SU-DHL-6 (cell line): ENCODE measurements around the gene NUP85.

ENCODE experiments used
- H2AFZ ChIP-seq: fragments of 200-600 bp; sonication (generic); 2 replicates; pipeline ENCODE4 v1.6.1; 2014; ENCODE audit warnings: low read depth, mild to moderate bottlenecking, moderate library complexity, mixed read lengths, antibody characterized with exemption, low read length; ENCODE audit not compliant: severe bottlenecking
- H3F3A ChIP-seq: fragments of 200-600 bp; shearing (Covaris generic); 2 replicates; pipeline ENCODE4 v1.6.0; 2016; ENCODE audit warnings: antibody characterized with exemption, mild to moderate bottlenecking; ENCODE audit not compliant: insufficient read depth
- H3K27ac ChIP-seq: fragments of 200-600 bp; sonication (generic); 2 replicates; pipeline ENCODE4 v1.5.1; 2016; ENCODE audit warnings: low read depth, mild to moderate bottlenecking, low read length, moderate library complexity, mixed read lengths
- H3K27me3 ChIP-seq: fragments of 200-600 bp; sonication (generic), shearing (Covaris generic); 2 replicates; pipeline ENCODE4 v1.6.0; 2014; ENCODE audit warnings: mild to moderate bottlenecking, low read length
- H3K36me3 ChIP-seq: fragments of 200-600 bp; sonication (generic); 2 replicates; pipeline ENCODE4 v1.6.1; 2014; ENCODE audit warnings: mild to moderate bottlenecking, low read length, mixed read lengths
- H3K4me2 ChIP-seq: fragments of 300-600, 200-600 bp; shearing (Covaris generic), sonication (generic); 2 replicates; pipeline ENCODE4 v1.6.0; 2014; ENCODE audit warnings: low read length, low read depth, mild to moderate bottlenecking; ENCODE audit not compliant: poor library complexity, severe bottlenecking
- H3K4me3 ChIP-seq: fragments of 200-600 bp; sonication (generic); 2 replicates; pipeline ENCODE4 v1.5.1; 2014; ENCODE audit warnings: antibody characterized with exemption, low read length, mild to moderate bottlenecking, mixed read lengths; ENCODE audit not compliant: insufficient read depth, poor library complexity, severe bottlenecking
- H3K79me2 ChIP-seq: fragments of 200-600 bp; sonication (generic); 2 replicates; pipeline ENCODE4 v1.6.1; 2014; ENCODE audit warnings: mild to moderate bottlenecking, low read length, moderate library complexity; ENCODE audit not compliant: insufficient read depth
- H3K9ac ChIP-seq: fragments of 200-600 bp; sonication (generic); 2 replicates; pipeline ENCODE4 v1.7.0; 2014; ENCODE audit warnings: mild to moderate bottlenecking, low read length
- H3K9me2 ChIP-seq: fragments of 200-600 bp; sonication (generic); replicated peaks from 2 replicates; pipeline ENCODE4 v1.6.1; 2014; ENCODE audit warnings: low read length; ENCODE audit not compliant: insufficient read depth
- H3K9me3 ChIP-seq: fragments of 200-600 bp; sonication (generic); 2 replicates; pipeline ENCODE4 v1.6.1; 2014; ENCODE audit warnings: low read length, mixed read lengths; ENCODE audit not compliant: insufficient read depth
- H4K20me1 ChIP-seq: fragments of 200-600 bp; sonication (generic); 2 replicates; pipeline ENCODE4 v1.6.1; 2014; ENCODE audit warnings: low read depth, mild to moderate bottlenecking, antibody characterized with exemption, low read length, moderate library complexity, mixed read lengths
- CTCF ChIP-seq: fragments of 200-600 bp; sonication (generic); IDR thresholded peaks from one replicate; pipeline ENCODE4 v1.5.1; 2017; ENCODE audit warnings: antibody characterized with exemption, mild to moderate bottlenecking, low read length, moderate library complexity; ENCODE audit not compliant: insufficient read depth, poor library complexity, severe bottlenecking
- EZH2phosphoT487 ChIP-seq: fragments of 200-600 bp; sonication (generic), shearing (Covaris generic); conservative IDR thresholded peaks from 2 replicates; pipeline ENCODE4 v1.6.1; 2018; ENCODE audit warnings: mild to moderate bottlenecking, antibody characterized with exemption, low read length, moderate library complexity, mixed read lengths

The NUP85 gene

GRCh38 chr17:75263055-75263454, 57.6 kb downstream of the NUP85 start:
- Histone ChIP-seq H3K9me3 (no peaks in the 10 kb centered on the region), H3F3A (no peaks in the 10 kb centered on the region), H2AFZ (no peak overlapping the region), H3K79me2 (peaks cover 48% of the 10 kb centered on the region), H3K36me3 (no peaks in the 10 kb centered on the region), H3K27me3 (no peaks in the 10 kb centered on the region), H3K4me3 (peak overlapping the region; percentile 56), H3K9ac (peak overlapping the region; percentile 83), H3K9me2 (no peaks in the 10 kb centered on the region), H4K20me1 (no peaks in the 10 kb centered on the region), H3K4me2 (peak overlapping the region; percentile 71), H3K27ac (no peak overlapping the region)
- TF ChIP-seq EZH2phosphoT487 (no peak), CTCF (no peak)

- Histone ChIP-seq H3K9me3 (no peaks in the 10 kb centered on the region), H3K27ac (no peak overlapping the region), H3F3A (peaks cover 9% of the 10 kb centered on the region), H3K4me3 (no peak overlapping the region), H3K4me2 (no peak overlapping the region), H3K9me2 (no peaks in the 10 kb centered on the region), H3K36me3 (no peaks in the 10 kb centered on the region), H3K9ac (no peak overlapping the region), H3K27me3 (no peaks in the 10 kb centered on the region), H4K20me1 (no peaks in the 10 kb centered on the region), H2AFZ (no peak overlapping the region), H3K79me2 (peaks cover 36% of the 10 kb centered on the region)
- TF ChIP-seq CTCF (no peak), EZH2phosphoT487 (no peak)
Observed at GRCh38 chr17:75265614-75266315, 60.3 kb downstream of the NUP85 start.

DNA sequence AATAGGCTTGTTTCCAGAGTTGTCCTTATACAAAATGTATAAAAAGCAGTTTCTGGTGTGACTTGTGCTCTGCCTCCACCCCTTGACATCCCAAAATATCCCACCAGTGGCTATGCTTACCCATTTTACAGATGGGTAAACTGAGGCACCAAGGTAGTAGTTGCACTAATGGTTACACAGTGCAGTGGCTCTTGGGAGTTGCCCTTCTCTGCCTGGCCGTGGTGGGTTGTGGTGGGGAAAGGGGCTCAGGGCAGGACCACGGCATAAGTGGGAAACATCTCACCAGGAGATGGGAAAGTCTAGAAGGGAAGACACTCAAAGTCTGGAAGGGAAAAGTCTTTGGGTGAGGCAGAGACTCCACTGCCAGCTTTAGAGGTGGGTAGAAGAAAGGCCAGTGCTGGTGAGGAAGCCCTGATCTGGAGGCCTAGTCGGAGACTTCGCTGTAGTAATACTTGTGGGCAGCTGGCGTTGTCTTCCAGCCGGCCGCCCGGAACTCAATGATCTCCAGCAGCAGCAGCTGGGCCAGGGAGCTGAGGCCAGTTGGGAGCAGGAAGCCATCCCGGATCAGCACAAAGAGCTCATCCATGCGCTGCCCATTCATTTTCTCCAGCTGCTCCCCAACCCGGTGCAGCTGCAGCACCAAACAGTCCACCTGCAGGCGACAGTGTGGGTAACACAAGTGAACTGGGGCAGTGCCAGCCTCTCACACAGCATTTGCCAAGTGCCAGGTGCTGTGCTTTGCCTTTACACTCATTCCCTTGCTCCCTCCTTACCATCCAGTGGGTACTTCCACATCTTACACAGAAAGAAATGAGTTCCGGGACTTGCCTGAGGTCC, 61.1 kb downstream of the NUP85 start:
- Histone ChIP-seq H3K4me2 (no peak overlapping the region), H3K36me3 (no peaks in the 10 kb centered on the region), H3K4me3 (no peak overlapping the region), H3K9me2 (no peaks in the 10 kb centered on the region), H4K20me1 (no peaks in the 10 kb centered on the region), H2AFZ (no peak overlapping the region), H3F3A (peaks cover 9% of the 10 kb centered on the region), H3K9me3 (no peaks in the 10 kb centered on the region), H3K27me3 (no peaks in the 10 kb centered on the region), H3K9ac (no peak overlapping the region), H3K79me2 (peaks cover 30% of the 10 kb centered on the region), H3K27ac (no peak overlapping the region)
- TF ChIP-seq CTCF: no peak
